ENCODE results near the gene PDCD11.
"Not testable (repeated sequence)": the region's sequence is repeated elsewhere in the genome, so short reads cannot be mapped to it uniquely, and the experiment has no call there.

PDCD11 gene

DNA sequence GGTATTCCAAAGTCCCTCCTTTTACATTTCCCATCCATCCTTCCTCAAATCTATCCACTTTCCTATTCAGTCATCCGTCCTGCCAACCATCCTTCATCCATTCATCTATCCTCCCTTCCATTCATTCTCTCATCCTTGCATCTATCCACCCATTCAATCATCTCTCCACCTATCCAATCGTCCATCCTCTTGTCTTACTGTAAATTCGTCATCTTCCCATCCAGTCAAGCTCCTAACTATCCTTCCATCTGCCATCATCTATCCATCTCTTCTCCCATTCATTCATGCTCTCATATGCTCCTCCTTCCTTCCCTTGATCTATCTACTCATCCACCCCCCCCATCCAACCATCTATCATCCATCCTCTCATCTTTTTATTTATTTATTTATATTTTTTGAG, 77.7 kb downstream of the PDCD11 start:
- no peak overlapping the region for H3K4me3 ChIP-seq (ENCODE audit: low read depth, low read length)

GRCh38 chr10:103475437-103475836, 79.0 kb downstream of the PDCD11 start:
- no peak overlapping the region for H3K4me3 ChIP-seq (ENCODE audit: low read depth, low read length)

GRCh38 chr10:103476046-103476768, 79.8 kb downstream of the PDCD11 start:
- H3K4me3 ChIP-seq (ENCODE audit: low read depth, low read length), result no peak overlapping the region

GRCh38 chr10:103478671-103479070, 82.2 kb downstream of the PDCD11 start:
- no peak overlapping the region for H3K4me3 ChIP-seq (ENCODE audit: low read depth, low read length)

- H3K4me3 ChIP-seq (ENCODE audit: low read depth, low read length), result no peak within 1 kb of the TSS
Observed at GRCh38 chr10:103479135-103479534, 82.7 kb downstream of the PDCD11 start, which contains the start of gene CALHM3. TSS of gene CALHM3 (minus strand) at chr10:103479240. CDS start at chr10:103479032, 208 bp downstream.

GRCh38 chr10:103480521-103480920, 84.1 kb downstream of the PDCD11 start:
- H3K4me3 ChIP-seq (ENCODE audit: low read depth, low read length), result no peak overlapping the region

DNA sequence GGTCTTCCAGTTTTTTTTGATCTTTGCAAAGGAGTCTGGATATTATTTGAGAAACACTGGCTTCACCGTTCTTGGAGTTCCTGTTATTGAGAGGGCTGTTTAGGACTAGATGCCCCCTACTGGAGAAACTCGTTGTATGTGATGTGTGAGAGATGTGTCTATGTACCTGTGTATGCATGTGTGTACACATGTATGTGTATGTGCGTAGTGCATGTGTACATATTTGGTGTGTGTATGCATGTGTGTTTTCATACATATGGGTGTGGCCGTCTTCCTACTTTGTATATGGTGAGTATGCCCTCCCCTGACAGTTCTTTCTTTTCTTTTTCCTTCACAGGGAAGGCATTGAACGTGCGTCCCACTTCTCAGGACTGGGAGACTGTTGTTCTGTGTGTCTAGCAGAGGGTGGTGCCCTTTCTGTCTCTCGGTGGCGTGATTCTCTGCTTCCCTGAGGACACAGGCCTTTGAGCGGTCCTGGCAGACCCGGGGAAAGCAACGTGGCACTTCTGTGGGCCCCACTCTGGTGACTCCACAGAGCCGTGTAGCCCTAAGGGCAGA, 85.6 kb downstream of the PDCD11 start:
- H3K4me3 ChIP-seq (ENCODE audit: low read depth, low read length), result no peak overlapping the region

DNA sequence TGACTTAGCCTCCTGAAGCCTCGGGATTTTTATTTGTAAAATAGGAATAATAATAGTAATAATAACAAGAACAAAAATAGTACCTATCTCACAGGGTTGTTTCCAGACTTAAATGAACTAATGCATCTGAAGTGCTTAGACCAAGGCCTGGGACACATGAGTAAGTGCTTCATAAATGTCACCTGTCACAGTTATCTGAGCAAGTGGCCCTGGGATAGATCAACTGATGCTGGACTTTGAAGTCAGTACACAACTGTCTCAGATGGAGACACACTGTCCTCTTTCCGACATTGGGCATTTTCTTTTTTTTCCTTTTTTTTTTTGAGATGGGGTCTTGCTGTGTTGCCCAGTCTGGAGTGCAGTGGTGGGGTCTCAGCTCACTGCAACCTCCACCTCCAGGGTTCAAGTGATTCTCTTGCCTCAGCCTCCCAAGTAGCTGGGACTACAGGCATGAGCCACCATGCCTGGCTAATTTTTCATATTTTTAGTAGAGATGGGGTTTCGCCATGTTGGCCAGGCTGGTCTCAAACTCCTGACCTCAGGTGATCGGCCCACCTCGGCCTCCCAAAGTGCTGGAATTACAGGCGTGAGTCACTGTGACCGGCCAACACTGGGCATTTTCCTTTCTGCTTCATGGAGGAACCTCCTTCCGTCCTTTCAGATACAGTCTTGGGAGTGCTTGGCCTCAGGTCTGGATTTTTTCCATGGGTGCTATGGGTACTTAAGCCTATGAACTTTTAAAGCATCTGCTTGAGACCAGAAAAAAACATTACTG, 90.4 kb downstream of the PDCD11 start:
- not testable (repeated sequence) for H3K4me3 ChIP-seq (ENCODE audit: low read depth, low read length)

DNA sequence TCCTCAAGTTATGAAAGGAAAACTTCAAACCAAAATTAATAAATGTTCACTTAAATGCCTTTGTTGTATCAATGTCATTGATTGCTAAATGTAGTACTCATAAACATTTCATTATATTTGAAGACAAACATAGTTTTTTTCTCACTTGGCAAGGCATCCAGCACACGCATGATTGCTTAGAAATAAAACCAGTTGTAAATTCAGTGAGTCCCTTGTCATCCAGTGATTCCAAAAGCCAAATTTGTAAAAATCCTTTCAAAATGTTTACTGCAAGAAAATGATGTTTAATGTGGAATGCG, 90.9 kb downstream of the PDCD11 start:
- H3K4me3 ChIP-seq (ENCODE audit: low read depth, low read length), result no peak overlapping the region

DNA sequence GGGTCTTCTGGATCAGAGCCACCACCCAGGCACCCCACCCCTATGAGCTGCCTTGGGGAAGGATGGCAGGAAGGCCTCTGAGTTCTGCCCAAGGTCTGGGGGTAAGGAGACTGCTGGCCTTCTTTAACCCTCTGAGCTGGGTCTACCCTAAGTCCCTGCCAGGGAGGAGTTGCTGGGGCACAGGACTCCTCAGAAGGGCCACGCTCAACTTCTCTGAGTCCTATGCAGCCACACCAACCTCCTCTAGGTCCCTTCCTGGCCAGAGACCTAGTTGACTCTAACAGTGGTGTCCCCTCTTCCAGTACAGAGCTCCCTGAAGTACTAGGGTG, 94.5 kb downstream of the PDCD11 start:
- H3K4me3 ChIP-seq (ENCODE audit: low read depth, low read length), result no peak overlapping the region

- no peak overlapping the region for H3K4me3 ChIP-seq (ENCODE audit: low read depth, low read length)
Observed at GRCh38 chr10:103491729-103492364, 95.4 kb downstream of the PDCD11 start.

- peak overlapping the region; percentile 51 for H3K4me3 ChIP-seq (ENCODE audit: low read depth, low read length)
Observed at GRCh38 chr10:103492655-103493261, 96.3 kb downstream of the PDCD11 start.

DNA sequence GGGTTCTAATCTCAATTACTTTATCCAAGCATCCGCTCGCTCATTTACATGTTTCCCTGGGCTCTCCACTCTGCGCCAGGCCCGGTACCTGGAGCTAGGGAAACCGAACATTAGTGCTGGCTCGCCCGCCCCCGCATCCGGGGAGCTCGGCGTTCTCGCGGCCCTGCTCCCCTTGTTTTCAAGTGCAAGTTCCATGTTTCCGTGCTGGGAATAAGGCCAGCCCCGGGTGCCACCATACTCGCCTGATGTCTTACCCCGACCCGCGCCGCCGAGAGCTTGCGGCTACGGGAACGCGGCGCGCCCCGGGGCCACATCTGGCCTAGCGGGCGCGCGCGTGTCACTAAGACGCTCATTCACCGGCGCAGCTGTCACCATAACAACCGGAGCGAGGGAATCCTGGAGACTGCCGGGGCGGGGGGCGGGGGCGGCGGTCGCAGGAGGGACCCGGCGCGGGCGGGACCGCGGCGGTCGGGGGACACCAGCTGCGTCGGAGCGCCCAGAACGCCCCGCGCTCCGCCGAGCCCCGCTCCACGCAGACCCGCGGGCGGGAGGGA, 97.0 kb downstream of the PDCD11 start, which contains the start of gene NEURL1:
NEURL1 (plus strand) TSS at position 344 of the 554 bp plus-strand sequence. CDS start 683 bp downstream, outside the sequence.
- peak within 1 kb of the TSS; percentile 51 for H3K4me3 ChIP-seq (ENCODE audit: low read depth, low read length)

- H3K4me3 ChIP-seq (ENCODE audit: low read depth, low read length), result peak overlapping the region; percentile 51
Observed at GRCh38 chr10:103493916-103494877, 97.8 kb downstream of the PDCD11 start.

DNA sequence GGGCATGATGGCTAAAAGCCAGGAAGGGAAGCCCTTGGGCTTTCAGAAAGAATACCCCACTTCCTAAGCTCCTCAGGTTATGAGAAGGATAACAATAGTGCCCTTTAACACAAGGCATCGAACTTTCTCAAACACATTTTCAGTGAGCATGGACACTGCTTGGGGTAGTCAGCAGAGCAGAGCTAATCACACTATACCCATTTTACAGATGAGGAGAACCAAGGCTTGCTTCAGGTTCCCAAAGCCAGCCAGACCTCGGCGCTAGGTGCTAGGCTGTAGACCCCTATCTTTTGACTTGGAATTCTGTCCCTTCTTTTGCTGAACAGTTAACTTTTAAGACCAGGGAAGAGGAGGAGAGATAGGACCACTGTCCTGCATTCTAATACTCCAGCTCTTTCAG, 98.9 kb downstream of the PDCD11 start:
- no peak overlapping the region for H3K4me3 ChIP-seq (ENCODE audit: low read depth, low read length)
